Effector CD4-positive, alpha-beta T cell (primary cell): ENCODE measurements around the gene STRADA.

Experiments
- DNase-seq: peaks from one replicate; pipeline ENCODE4 v3.0.0-alpha.2; 2020
- total RNA-seq: gene quantifications from one replicate; lab custom pipeline; 2026; lab: John Stamatoyannopoulos, UW

Gene STRADA, protein sequence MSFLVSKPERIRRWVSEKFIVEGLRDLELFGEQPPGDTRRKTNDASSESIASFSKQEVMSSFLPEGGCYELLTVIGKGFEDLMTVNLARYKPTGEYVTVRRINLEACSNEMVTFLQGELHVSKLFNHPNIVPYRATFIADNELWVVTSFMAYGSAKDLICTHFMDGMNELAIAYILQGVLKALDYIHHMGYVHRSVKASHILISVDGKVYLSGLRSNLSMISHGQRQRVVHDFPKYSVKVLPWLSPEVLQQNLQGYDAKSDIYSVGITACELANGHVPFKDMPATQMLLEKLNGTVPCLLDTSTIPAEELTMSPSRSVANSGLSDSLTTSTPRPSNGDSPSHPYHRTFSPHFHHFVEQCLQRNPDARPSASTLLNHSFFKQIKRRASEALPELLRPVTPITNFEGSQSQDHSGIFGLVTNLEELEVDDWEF
- 20.1 reads per million, percentile 47 among the genes with 10 or more reads in this experiment for total RNA-seq

DNA sequence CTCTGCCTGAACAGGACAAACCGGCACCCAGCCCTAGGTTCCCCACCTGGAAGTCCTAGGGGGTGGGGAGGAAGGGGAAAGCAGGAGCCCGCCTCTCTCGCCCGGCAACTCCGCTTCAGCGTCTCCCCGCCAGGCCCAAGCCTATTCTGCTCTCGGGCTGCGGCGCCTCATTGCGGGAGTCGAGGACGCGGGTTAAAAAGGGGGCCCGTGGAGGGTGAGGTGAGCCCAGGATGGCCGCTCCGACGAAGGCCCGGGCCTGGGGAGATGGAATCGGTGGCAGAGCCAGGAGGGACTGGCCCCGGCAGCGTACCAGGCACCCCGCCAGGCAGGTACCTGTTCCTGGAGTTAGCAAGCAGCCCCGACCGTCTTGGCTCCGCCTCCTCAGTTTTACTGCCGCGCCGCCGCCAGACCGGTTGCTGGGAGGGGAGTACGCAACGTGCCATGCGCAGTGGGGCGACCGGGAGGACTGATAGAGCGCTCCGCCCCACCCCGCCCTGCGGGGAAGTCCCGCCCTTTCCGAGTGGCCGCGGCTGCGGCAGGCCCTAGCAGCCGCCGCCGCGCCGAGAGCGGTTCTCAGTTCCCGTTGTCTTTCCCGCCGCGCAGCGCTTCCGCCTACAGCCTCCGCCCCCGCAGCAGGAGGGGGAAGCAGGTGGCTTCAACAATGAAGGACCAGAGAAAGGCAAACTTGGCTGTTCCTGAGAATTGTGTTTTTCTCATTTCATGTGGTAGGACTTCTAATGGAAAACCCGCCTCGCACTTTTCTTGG is at the start of gene STRADA:
Gene STRADA, minus strand, starts transcription at position 392 of the 766 bp plus-strand sequence. CDS start 13,430 bp downstream, outside the sequence.
- DNase-seq, result peak; percentile 98

GRCh38 chr17:63790057-63790456 is 48.5 kb upstream of the STRADA start:
- no peak for DNase-seq

- no peak for DNase-seq
These were observed 45.5 kb upstream of the STRADA start for GRCh38 chr17:63786971-63787711.

GRCh38 chr17:63786117-63786516 is 44.5 kb upstream of the STRADA start:
- no peak for DNase-seq

DNA sequence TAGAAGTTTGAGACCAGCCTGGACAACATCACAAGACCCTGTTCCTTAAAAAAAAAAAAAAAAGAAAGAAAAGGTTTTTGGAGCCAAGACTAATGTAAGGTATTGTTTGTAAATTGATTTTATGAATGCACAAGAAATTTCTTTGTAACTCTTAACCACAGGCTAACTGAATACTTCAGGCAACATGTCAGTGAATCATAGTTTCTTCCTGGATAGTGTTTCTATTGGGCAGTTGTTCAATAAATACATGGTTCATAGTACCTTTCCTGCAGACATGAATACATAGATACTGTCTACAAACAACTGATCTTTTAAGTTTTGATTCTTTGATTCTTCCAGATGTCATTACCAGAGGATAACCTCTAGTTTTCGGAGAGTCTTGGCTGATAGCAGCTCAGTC is 44.0 kb upstream of the STRADA start:
- no peak for DNase-seq

DNA sequence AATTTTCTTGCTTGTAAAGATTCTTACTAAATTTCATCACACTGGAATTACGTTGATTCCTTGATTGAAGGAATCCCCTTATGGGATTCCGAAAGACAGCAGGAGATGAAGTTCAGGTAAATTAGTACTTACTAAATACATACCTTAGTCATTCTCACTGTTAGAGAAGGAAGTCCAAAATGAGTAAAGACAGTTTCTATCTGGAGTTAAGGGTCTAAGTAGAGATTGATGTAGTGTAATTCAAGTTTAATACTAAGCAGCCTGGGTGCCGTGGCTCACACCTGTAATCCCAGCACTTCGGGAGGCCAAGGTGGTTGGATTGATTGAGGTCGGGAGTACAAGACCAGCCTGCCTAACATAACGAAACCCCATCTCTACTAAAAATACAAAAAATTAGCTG is 41.9 kb upstream of the STRADA start:
- no peak for DNase-seq

DNA sequence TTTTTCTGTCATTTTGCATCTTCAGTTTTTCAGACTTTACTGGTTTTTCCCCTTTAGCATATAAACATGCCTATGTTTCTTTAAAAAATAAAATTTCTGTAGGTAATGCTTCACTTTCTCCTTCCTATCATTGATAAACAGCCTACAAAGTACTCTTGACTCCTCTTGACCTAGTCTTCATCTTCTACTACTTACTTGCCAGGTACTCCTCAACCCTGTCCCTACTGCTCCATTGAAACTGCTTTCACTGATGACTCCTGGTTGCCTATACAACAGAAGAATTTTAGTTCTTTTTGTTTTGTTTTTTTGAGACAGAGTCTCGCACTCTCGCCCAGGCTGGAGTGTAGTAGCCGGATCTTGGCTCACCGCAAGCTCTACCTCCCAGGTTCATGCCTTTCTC is 39.3 kb upstream of the STRADA start:
- DNase-seq, result no peak

GRCh38 chr17:63780507-63780906 is 38.9 kb upstream of the STRADA start:
- no peak for DNase-seq

- no peak for DNase-seq
These were observed 33.8 kb upstream of the STRADA start for GRCh38 chr17:63775420-63775819.

DNA sequence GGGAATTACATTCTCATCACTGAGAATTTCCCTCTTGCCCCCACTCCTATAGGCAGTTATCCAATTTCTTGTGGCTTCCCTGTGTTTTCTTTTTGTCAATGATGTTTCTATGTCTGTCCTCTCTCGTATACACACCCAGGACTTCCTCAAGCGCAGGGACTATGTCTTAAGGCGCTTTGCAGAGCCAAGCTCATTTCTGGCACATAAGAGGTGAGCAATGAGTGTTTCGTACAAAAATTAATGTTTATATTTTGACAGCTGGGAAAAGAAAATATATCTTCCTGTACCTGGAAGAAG is 33.3 kb upstream of the STRADA start:
- DNase-seq, result no peak

- DNase-seq, result peak; percentile 85
These were observed 32.8 kb upstream of the STRADA start, which contains the start of gene DDX42 for GRCh38 chr17:63774141-63774968. Gene DDX42, plus strand, starts transcription at chr17:63774170. Its CDS starts 12,880 bp downstream, at chr17:63787050.

GRCh38 chr17:63773272-63774140 is 31.9 kb upstream of the STRADA start, which contains the start of gene CCDC47:
Gene CCDC47, minus strand, starts transcription at chr17:63773597. Its CDS starts 7,422 bp downstream, at chr17:63766175.
- peak; percentile 96 for DNase-seq

DNA sequence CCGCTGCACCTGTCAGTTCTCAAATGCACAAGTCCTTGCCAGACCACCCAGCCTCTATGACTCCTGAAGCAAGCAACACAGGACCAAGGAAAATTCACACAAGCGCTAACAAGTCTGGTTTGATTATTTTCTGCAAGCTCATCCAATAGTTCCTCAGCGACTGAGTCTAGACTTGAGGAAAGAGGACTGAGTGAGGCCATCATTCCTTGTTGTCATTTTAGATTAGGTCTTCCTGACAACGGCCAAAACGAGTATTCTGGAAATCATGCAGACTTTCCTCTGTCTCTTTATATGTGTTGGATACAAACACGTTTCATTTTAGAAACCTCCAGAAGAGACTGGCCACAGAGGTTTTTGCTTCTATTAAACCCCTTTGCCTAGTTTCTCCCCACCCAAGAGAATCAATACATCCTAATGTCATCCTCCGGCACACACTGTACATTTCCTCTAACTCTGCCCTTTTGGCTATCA is 31.2 kb upstream of the STRADA start:
- no peak for DNase-seq

DNA sequence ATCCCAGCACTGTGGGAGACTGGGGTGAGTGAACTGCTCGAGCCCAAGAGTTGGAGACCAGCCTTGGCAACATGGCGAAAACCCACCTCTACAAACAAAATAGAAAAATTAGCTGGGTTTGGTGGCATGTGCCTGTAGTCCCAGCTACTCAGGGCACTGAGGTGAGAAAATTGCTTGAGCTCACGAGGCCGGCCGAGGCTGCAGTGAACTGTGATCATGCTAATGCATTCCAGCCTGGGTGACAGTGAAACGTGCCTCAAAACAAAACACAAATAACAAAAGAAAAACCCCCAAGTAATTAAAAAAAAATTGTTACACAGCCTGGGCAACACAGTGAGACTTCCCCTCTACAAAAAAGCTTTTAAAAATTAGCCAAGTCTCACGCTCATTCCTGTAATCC is 26.8 kb upstream of the STRADA start:
- no peak for DNase-seq

DNA sequence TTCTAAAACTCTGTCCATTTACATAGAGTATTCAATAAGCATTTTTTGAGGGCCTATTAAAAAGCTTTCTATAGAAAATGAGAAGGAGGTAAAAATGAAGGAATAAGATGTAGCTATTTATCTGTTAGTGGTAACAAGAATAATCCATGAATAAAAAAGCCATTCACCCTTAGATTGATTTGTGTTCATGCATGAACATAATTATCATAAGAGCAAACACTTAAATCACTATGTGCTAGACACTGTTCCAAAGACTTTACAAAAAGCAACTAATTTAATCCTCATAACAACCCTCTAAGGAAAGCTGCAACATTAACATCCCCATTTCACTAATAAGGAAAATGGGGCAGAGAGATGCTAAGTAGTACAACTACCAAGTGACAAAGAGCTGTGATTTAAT is 25.2 kb upstream of the STRADA start:
- no peak for DNase-seq

DNA sequence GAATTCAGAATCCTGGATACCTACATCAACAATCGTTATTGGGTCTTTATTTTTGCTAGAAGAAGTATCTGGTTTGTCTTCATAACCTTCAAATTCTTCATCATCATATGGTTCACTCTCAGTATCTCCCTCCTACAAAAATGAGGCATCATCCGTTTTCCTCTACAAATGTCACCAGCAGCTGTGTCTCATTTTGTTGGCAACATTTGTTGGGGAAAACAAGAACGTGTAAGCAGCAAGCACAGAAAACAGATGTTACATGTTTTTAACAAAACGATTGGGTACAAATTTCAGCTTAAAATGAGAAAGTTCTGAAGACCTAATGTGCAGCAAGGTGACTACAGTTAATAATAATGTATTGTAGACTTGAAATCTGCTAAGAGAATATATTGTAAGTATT is 23.1 kb upstream of the STRADA start:
- DNase-seq, result no peak

GRCh38 chr17:63762161-63763078 is 20.8 kb upstream of the STRADA start:
- DNase-seq, result no peak

DNA sequence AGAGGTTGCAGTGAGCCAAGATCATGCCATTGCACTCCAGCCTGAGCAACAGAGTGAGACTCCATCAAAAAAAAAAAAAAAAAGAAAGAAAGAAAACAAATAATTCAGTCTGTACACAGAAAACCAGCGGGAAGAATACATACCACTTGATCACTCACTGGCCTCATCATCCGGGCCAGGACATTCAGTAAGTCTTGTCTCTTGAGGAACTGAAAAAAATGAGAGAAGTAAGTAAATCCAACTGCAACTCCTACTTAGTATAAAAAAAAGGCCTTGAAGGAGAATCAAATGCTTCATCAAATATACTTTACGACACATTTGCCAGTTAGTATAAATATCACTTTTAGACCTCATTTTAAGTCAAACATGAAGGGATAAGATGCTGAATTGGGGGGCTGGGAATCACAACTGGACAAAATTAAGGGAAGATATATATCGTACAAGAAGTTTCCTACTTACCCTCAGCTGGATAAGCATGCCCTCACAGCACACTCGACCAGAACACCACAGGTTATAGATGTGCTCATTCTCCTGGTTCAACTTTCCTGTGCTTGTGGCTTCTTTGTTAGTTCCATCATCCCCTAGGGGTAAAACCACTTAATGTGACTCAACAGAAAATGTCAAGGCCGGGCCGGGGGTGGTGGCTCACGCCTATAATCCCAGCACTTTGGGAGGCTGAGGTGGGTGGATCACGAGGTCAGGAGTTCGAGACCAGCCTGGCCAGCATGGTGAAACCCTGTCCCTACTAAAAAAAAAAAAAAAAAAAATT is 19.4 kb upstream of the STRADA start:
- DNase-seq, result no peak

DNA sequence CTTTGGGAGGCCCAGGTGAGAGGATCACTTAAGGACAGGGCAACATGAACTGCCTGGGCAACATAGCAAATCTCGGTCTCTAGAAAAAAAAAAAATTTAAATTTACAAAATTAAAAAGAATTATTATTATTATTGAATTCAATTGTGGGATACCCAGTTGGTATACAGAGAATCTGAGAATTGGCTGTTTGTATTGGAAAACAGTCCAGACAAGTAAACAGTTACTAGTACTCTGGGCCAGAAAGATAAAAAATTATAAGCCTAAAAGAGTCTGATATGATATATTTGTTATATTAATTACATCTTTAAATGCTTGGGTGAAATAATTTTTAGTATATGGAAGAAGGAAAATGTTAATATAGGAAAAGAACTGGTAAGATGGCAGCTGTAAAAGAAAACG is 16.8 kb upstream of the STRADA start:
- no peak for DNase-seq
